Measurements from ENCODE around the gene AXIN1.

GRCh38 chr16:347203-347602 lies 5.3 kb downstream of the AXIN1 start:
- TF ChIP-seq CTCF (IDR thresholded peaks at IDR 0.05): no peak
- no peak for TF ChIP-seq POLR2A (IDR thresholded peaks at IDR 0.05)
